DND-41 (cell line): ENCODE measurements around the gene SCLY.

Experiments used
- CTCF ChIP-seq: IDR thresholded peaks from 2 replicates; pipeline ENCODE4 v1.5.1; 2012; ENCODE audit warnings: borderline replicate concordance, low read length, moderate library complexity, mild to moderate bottlenecking; ENCODE audit not compliant: poor library complexity, severe bottlenecking; ENCODE audit errors: extremely low read depth
- EZH2 ChIP-seq: IDR thresholded peaks from 3 replicates; pipeline ENCODE4 v1.6.1; 2012; ENCODE audit warnings: borderline replicate concordance, low read depth, mild to moderate bottlenecking, moderate library complexity, low read length, inconsistent platforms; ENCODE audit not compliant: severe bottlenecking

- TF ChIP-seq EZH2 (no peak), CTCF (no peak)
Measured at GRCh38 chr2:238114331-238114841, 53.6 kb downstream of the SCLY start.
